Sciatic nerve (tissue), 2 donors: ENCODE results near the gene CACNA1C. TPM values are rescaled to one million over a fixed set of nuclear protein-coding genes. Genes with fewer than 3 reads are reported as not detected.

Source experiments
- ATAC-seq: fragments of 200-7000 bp; cut with Tn5 transposase; one replicate; pipeline ENCODE4 v1.9.1; 2020; ENCODE audit warnings: mild to moderate bottlenecking, moderate library complexity
- DNase-seq: peaks from one replicate; pipeline ENCODE4 v3.0.0-alpha.2; 2020; ENCODE audit warnings: low spot score
- intact Hi-C: fragments of 100-400 bp; cut with DNase I; formaldehyde crosslinking; loops from one replicate; pipeline ENCODE4 v1.14.2; 2022
- total RNA-seq: library from RNA; stranded (reverse); fragmentation: NEBNext Ultra II Directional; extraction: Animal tissue kit (Norgen Biotek cat#: 25700); gene quantifications from one replicate; pipeline ENCODE4 v1.2.1, GENCODE V29; 2021
- donor health status: DM: no; HTN: no; CAD: no.
- donor health status: DM: no; HTN: no; CAD: no.

CACNA1C gene
- total RNA-seq, 1 donor from 2014 or later: 9.0 TPM

DNA sequence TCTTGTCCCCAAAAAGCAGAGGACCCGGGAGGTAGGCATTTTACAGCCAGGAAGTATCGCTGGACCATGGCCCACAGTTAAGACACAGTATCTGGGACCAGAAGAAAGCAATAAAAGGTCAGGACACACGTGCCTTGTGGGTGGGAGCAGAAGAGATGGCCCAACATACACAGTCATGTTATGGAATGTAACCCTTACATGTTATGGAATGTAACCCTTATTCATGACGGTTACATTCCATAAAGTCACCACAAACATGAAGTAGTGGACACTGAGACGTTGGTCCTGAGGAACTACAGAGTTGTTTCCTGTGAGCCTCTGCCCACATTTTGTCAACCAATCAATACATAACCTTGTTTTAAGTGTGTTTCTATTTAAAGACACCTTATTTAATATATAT is 456.4 kb downstream of the CACNA1C start:
- ATAC-seq: no peak
- DNase-seq: no peak
- intact Hi-C loops: no loop called here

DNA sequence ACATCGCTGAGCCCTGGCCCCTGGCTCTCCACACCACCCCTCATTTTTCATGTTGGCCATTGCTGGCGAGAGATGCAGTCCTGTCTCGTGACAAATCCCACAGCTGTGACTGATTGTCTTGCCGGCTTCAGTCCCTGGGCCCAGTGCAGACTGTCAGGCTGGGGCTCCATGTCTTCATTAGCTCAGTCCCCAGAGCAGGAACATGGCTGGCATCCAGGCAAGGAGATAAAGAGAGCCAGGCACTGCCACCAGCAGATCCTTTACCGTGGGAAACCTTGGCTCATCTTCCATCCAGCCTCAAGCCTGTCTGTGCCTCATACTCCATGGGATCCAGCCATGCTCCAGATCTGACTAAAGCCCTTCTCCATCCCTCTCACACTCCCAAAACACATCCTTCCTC is 457.3 kb downstream of the CACNA1C start:
- ATAC-seq: no peak

GRCh38 chr12:2513141-2514037 is 460.6 kb downstream of the CACNA1C start:
- intact Hi-C loops: no loop called here
- no peak for DNase-seq
- no peak for ATAC-seq

More for the DNA sequence above, 457.3 kb downstream of the CACNA1C start:
- DNase-seq: no peak
- intact Hi-C loops: no loop called here

DNA sequence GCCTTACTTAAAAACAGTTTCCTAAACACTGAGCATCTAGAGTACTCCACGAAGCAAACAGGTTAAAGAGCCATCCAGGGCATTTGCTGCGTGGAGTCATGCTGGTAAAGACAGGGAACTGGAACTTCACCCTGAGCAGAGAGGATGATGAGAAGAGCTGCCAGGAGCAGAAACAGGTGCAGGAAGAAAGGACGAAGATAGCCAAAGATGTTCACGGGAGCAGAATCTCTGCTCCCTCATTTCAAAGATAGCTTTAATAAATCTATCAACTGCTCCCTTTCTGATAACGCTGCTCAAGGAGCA is 461.2 kb downstream of the CACNA1C start:
- intact Hi-C loops: no loop called here
- DNase-seq (no peak), ATAC-seq (no peak)

GRCh38 chr12:2520722-2521246 is 468.0 kb downstream of the CACNA1C start:
- DNase-seq (no peak), ATAC-seq (no peak)
- intact Hi-C loops: no loop called here

DNA sequence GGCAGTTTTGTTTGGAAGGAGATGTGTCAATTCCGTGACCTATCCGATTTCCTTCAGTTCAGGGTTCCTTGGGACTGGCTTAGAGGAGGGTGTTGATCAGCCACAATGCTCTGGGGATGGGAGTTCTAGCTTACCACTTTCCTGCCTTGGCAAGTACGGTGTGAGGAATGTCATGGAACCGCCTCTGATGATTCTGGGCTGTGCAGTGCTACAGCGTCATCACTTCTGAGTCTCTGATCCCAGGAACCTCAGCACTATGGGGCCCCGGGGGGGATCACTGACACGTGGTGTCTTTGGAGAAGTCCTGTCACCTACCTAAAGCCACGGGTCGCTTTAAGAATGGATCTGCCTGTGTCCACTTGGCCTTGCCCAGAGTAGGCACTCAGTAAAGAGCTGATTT is 470.5 kb downstream of the CACNA1C start:
- ATAC-seq: no peak
- intact Hi-C loops: no loop called here

DNA sequence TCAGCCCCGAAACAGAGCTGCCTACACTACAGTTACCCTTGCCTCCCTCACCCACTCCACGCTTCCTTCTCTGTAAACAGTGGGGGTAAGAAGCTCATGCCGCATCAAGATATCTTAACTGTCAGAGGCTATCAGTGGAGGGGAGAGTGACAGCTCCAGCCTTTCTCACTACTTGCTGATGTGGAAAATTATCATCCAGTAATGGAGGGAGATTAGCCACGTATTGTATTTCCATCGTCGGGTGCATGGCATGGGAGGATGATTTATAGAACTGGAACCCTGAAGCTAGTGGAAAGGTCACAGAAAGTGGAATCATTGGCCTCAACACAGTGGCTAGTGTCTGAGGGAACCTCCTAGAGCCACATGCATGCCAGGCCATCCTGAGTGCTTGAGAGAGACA is 471.1 kb downstream of the CACNA1C start:
- ATAC-seq: no peak
- intact Hi-C loops: no loop called here
- DNase-seq: no peak

More for the DNA sequence above, 470.5 kb downstream of the CACNA1C start:
- DNase-seq: no peak

DNA sequence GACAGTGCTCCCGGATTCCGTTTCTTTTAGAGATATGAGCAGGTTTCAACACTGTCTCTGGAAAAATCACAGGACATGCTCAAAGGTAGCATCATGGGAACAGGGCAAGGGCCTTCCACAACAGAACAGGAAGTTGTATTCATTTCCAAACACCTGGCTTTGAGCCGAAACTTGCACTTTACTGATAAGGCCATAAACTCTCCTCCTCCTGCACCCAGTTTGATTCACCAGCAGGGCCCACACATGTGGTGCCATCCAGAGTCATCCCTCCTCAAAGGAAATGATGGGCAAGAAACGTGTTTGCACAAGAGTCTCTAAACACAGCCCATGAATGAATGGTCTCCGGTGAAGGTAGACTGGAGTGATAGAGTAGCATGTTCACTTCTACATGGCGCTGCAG is 473.6 kb downstream of the CACNA1C start:
- intact Hi-C loops: no loop called here
- DNase-seq (no peak), ATAC-seq (no peak)

DNA sequence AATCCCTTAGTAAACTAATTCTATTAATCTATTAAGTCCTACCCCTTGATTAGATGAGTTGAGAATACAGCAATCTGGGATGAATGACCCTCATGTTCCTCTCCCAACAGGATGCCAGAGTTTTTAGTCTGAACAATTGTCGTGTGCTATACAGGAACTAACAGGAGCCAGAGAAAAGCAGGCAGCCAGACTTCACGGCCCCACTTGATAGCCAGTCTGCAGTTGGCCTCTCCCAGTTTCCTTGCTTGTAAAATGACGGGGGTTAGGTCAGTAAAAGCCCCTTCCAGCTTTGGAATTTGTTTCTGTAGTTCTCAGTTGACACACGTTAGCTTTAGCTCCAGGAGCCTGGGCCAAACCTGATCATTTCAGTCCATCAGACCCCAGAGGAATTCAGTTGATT is 475.2 kb downstream of the CACNA1C start:
- ATAC-seq (no peak), DNase-seq (no peak)
- intact Hi-C loops: no loop called here

DNA sequence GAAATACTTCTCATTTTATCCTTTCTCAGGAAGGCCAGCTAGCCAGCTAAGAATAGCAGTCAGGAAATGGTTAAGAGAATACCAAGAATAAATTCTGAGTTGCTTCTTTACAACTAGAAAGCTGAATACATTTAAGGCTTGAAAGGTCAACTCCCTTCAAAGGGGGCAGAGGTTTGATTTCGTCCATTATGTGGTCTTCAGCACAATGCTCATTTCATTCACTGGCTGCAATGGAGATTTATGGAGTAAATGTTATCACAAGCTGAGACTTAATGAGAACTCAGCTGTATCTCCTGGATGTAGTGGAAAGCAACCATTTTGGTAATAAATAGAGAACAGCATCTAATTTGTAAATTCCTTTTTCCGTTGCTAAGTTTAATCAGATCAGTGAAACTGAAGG is 477.0 kb downstream of the CACNA1C start:
- intact Hi-C loops: no loop called here
- no peak for DNase-seq
- no peak for ATAC-seq

DNA sequence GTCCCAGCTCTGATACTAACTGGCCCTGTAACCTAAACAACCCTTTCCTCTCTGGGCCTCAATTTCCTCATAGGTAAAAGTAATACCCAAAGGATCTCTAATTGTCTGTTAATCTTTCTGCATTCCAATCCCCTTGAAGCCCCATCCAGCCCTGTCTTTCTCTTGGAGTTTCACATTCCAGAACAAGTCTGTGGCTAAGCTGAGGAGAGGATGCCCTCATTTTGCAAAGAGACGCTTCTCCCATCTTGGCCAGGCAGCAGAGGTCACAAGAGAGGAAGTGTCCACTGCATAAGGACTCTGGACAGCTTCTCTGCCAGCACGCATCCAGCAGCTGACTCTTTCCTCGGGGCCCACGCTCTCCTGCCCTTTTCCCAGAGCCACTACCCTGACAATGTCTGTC is 478.6 kb downstream of the CACNA1C start:
- intact Hi-C loops: no loop called here
- DNase-seq (no peak), ATAC-seq (no peak)

- intact Hi-C loops: no loop called here
- no peak for DNase-seq
These were observed 480.2 kb downstream of the CACNA1C start for GRCh38 chr12:2533036-2533435.

GRCh38 chr12:2535583-2536204 is 482.9 kb downstream of the CACNA1C start:
- intact Hi-C loops: no loop called here
- no peak for DNase-seq

More at GRCh38 chr12:2533036-2533435, 480.2 kb downstream of the CACNA1C start:
- ATAC-seq: no peak

GRCh38 chr12:2536724-2537123 is 483.9 kb downstream of the CACNA1C start:
- ATAC-seq (no peak), DNase-seq (no peak)
- intact Hi-C loops: no loop called here

More at GRCh38 chr12:2535583-2536204, 482.9 kb downstream of the CACNA1C start:
- ATAC-seq: no peak

DNA sequence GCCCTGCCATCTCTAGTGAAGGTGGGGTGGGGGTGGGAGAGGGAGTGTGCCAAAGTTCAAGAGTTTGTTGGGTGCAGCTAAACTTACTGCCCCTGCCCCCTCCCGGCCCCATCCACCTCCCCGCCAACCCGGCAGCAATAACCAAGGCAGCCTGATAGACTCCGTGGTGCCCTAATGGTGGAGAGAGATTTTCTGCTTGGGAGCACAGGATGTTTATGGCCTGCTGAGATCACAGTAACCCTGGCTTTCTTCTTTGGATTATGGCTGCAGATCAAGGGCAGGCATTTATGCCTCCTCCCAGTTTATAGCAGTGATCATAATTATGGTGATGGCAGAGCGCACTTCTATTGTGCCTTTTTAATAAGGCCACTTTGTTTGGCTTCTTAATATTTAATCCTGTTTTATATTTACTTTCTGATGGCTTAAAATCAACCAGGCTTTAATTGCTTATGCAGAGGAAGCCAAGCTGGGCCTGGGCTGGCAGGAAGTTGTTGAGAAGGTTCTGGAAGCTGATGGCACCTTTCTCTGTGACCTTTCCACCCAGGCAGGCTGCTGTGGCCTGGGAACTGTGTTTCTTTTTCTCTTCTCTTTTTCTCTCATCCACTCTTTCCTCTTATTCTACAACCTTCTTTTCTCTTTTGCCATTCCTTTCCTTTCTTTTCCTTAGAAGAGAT is 485.2 kb downstream of the CACNA1C start:
- DNase-seq (no peak), ATAC-seq (no peak)
- intact Hi-C loops: no loop called here

GRCh38 chr12:2539938-2540337 is 487.2 kb downstream of the CACNA1C start:
- intact Hi-C loops: no loop called here
- ATAC-seq (no peak), DNase-seq (no peak)

DNA sequence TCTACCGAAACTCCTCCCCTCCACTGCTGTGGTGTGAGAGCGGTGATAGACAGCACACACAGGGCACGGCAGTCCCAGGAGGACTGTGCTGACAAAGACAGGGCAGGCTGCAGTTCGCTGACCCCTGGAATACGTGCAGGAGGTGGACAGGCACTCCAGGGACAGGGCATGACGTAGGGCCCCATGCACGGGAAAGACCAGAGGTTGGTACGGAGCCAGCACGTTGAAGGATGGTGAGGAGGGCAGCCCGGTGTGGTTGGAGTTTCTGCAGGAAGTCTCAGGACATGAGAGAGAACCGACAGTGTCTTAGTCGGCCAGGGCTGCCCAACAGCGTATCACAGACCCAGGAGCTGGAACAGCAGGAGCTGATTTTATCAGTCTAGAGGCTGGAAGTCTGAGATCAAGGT is 487.8 kb downstream of the CACNA1C start:
- intact Hi-C loops: no loop called here
- ATAC-seq (no peak), DNase-seq (no peak)

DNA sequence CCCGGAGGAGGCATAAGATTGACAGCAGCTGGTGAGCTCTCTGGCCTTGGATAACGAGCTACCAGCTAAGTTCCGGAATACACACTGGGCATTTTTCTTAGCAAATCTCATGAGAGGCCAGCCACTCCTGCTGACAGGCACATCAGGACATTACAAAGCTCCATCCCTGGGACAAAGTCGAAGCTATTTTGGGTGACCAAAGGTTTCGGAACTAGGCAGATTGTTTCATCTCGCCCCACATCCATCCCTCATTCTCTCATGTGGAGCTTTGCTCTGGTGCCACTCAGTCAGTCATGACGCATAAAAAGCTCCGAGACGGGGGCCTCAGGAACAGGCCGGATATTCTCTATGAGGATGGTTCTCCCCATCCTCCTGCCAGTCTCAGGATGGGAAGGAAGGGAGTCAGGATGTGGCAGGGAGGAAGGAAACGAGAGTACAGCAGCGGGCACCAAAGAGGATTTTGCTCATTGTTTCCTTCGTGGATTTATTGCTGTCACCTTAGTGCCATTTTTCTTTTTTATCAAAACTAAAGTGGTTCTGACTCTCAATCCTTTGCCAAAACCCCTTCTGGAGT is 488.9 kb downstream of the CACNA1C start:
- intact Hi-C loops: no loop called here
- no peak for DNase-seq

DNA sequence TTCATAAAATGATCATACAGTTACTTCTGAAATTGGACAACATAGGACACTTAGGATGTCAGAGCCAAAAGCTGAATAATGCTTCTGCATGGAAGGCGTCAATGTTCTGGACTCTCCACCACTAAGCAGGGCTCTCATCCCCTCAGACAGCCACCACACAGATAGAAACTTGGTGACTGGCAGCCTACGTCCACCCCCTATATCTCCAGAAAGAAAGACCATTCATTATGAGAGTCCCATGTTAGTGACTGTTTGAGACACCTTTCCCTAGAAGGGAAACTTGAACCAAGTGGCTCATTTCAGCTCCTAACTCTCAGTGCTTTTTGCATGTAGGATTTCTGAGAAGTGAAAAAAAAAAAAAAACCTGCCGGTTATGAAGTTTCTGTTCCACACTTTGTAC is 491.0 kb downstream of the CACNA1C start:
- DNase-seq (no peak), ATAC-seq (no peak)
- intact Hi-C loops: no loop called here

More for the DNA sequence above, 488.9 kb downstream of the CACNA1C start:
- no peak for ATAC-seq

DNA sequence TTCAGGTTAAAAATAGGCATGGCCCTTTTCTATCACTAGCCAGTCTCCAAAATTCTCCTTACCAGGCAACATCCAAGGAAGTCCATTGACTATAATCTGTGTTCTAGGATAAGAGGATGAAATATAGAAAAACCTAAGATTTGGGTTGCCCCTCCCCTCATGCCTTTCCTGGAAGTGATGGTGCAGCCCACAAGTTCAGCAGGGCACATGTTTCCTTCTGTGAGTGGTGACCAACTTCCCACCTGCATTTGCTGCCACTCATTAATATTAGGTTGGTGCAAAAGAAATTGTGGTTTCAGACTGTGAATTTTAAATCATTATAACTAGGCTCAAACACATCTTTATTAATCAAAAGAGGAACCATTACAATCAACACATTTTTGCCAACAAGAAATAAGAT is 491.4 kb downstream of the CACNA1C start:
- no peak for ATAC-seq
- intact Hi-C loops: no loop called here
- no peak for DNase-seq
